HepG2 (cell line): ENCODE results near the gene MOK. TPM values are rescaled to one million over a fixed set of nuclear protein-coding genes. Genes with fewer than 3 reads are reported as not detected.

Experiments used
- ATAC-seq: fragments of 200-7000 bp; cut with Tn5 transposase; 3 replicates; pipeline ENCODE4 v1.9.1; 2020; ENCODE audit warnings: mild to moderate bottlenecking, moderate library complexity
- BruUV-seq: library from RNA; stranded (reverse); fragments of 400-500 nt; replicated peaks from 2 replicates; lab custom pipeline; 2021; lab: Mats Ljungman, UMichigan
- CTCF ChIA-PET: fragments of 300-600 bp; formaldehyde crosslinking; extraction: SDS; loops from one replicate; lab custom pipeline; 2021; ENCODE audit warnings: low total read pairs, inconsistent platforms, low intra/inter-chr PET ratio; lab: Yijun Ruan, JAX
- POLR2A ChIA-PET: fragments of 350-600 bp; sonication (Branson Sonifier 250); formaldehyde crosslinking; loops from one replicate; lab custom pipeline; 2020; ENCODE audit warnings: antibody characterized with exemption, inconsistent platforms; lab: Yijun Ruan, JAX
- DNase-seq: peaks from one replicate; pipeline ENCODE4 v3.0.0-alpha.2; 2015; ENCODE audit warnings: low spot score
- FAIRE-seq: peaks from 3 replicates; lab custom pipeline; 2011; peaks lifted over from hg19 to GRCh38; lab: Jason Lieb, UNC
- H2AFZ ChIP-seq: one replicate; pipeline ENCODE4 v1.6.1; 2011; ENCODE audit warnings: low read length, inconsistent platforms
- H3K27ac ChIP-seq: fragments of 300-600 bp; 3 replicates; pipeline ENCODE4 v1.8.0; 2011; ENCODE audit warnings: mixed run types, mild to moderate bottlenecking, mixed read lengths, low read length, inconsistent platforms; ENCODE audit not compliant: insufficient read depth; ENCODE audit errors: extremely low read length
- H3K27me3 ChIP-seq, 2 experiments: fragments of 200-600 bp in 1 of 2; 2 replicates in 1 of 2; 3 replicates in 1 of 2; pipeline versions ENCODE4 v1.6.0 to v1.8.0; 2011; ENCODE audit warnings: low read length in 2 of 2, mild to moderate bottlenecking in 2 of 2, moderate library complexity in 2 of 2, inconsistent platforms in 1 of 2; ENCODE audit not compliant: insufficient read depth in 2 of 2, control insufficient read depth in 1 of 2
- H3K36me3 ChIP-seq, 2 experiments: fragments of 200-600 bp in 1 of 2; replicated peaks in 1 of 2; 2 replicates in 1 of 2; 3 replicates in 1 of 2; pipeline versions ENCODE4 v1.5.1 to v1.8.0; 2011; ENCODE audit warnings: low read length in 2 of 2, inconsistent platforms in 1 of 2; ENCODE audit not compliant: insufficient read depth in 2 of 2, control insufficient read depth in 1 of 2
- H3K4me1 ChIP-seq: 2 replicates; pipeline ENCODE4 v1.5.1; 2012; ENCODE audit warnings: low read length, inconsistent platforms; ENCODE audit not compliant: insufficient read depth
- H3K4me2 ChIP-seq: 2 replicates; pipeline ENCODE4 v1.6.0; 2011; ENCODE audit warnings: low read depth, low read length, inconsistent platforms
- H3K4me3 ChIP-seq, 3 experiments: fragments of 200-600 bp in 1 of 3; sonication (generic), shearing (Covaris generic) in 1 of 3; replicated peaks in 1 of 3; 2 replicates each; pipeline ENCODE4 v1.5.1; 2011 to 2016; ENCODE audit warnings: low read length in 3 of 3, inconsistent platforms in 2 of 3, low read depth in 2 of 3, mild to moderate bottlenecking in 2 of 3, control low read depth in 1 of 3, mixed read lengths in 1 of 3; ENCODE audit not compliant: insufficient read depth in 1 of 3
- H3K79me2 ChIP-seq: one replicate; pipeline ENCODE4 v1.6.1; 2011; ENCODE audit warnings: low read length, inconsistent platforms; ENCODE audit not compliant: insufficient read depth
- H3K9ac ChIP-seq: 2 replicates; pipeline ENCODE4 v1.6.0; 2011; ENCODE audit warnings: mild to moderate bottlenecking, low read depth, low read length, inconsistent platforms; ENCODE audit not compliant: insufficient read depth
- H3K9me3 ChIP-seq: 2 replicates; pipeline ENCODE4 v1.5.1; 2012; ENCODE audit warnings: mild to moderate bottlenecking, low read length
- H4K20me1 ChIP-seq: 2 replicates; pipeline ENCODE4 v1.6.0; 2011; ENCODE audit warnings: inconsistent platforms, mild to moderate bottlenecking, low read length, moderate library complexity; ENCODE audit not compliant: insufficient read depth
- MED1 ChIP-seq: sonication (generic); formaldehyde crosslinking; IDR thresholded peaks from 2 replicates; pipeline ENCODE4 v1.4.0; 2020; ENCODE audit warnings: missing genetic modification reagents
- RAD21 ChIP-seq: fragments of 450-650 bp; formaldehyde crosslinking; IDR thresholded peaks from 2 replicates; pipeline ENCODE4 v1.5.0; 2020; ENCODE audit warnings: mild to moderate bottlenecking
- RARA ChIP-seq: IDR thresholded peaks from 2 replicates; pipeline ENCODE4 v1.6.1; 2016; ENCODE audit warnings: missing genetic modification reagents, missing compliant biosample characterization
- SATB2 ChIP-seq: sonication (generic); formaldehyde crosslinking; IDR thresholded peaks from 2 replicates; pipeline ENCODE4 v1.5.0; 2020; ENCODE audit warnings: missing genetic modification reagents
- XRCC5 ChIP-seq: fragments of 200-400 bp; formaldehyde crosslinking; optimal IDR thresholded peaks from 2 replicates; pipeline ENCODE3; 2017; ENCODE audit warnings: mild to moderate bottlenecking, low read length
- ZBTB7B ChIP-seq: sonication (generic); formaldehyde crosslinking; IDR thresholded peaks from 2 replicates; pipeline ENCODE4 v1.4.0; 2020; ENCODE audit warnings: missing genetic modification reagents
- ZNF484 ChIP-seq: sonication (generic); formaldehyde crosslinking; IDR thresholded peaks from 2 replicates; pipeline ENCODE4 v1.5.1; 2020; ENCODE audit warnings: mild to moderate bottlenecking, low read depth, missing genetic modification reagents, borderline replicate concordance
- ZNF597 ChIP-seq: sonication (generic); formaldehyde crosslinking; IDR thresholded peaks from 2 replicates; pipeline ENCODE4 v1.5.0; 2020; ENCODE audit warnings: missing genetic modification reagents
- ZNF660 ChIP-seq: sonication (generic); formaldehyde crosslinking; IDR thresholded peaks from 2 replicates; pipeline ENCODE4 v1.5.1; 2020; ENCODE audit warnings: mild to moderate bottlenecking, low read depth, missing genetic modification reagents, borderline replicate concordance
- ZNF704 ChIP-seq: sonication (generic); formaldehyde crosslinking; IDR thresholded peaks from 2 replicates; pipeline ENCODE4 v1.8.1; 2023; ENCODE audit warnings: mild to moderate bottlenecking, inconsistent platforms, moderate library complexity, missing genetic modification reagents, borderline replicate concordance
- WGBS: methylation state at CpG from one replicate; pipeline ENCODE4 v1.1.6; 2017; ENCODE audit warnings: low lambda C conversion rate; 5-methylcytosine and 5-hydroxymethylcytosine counted together
- in situ Hi-C: cut with HindIII; loops from 2 replicates; pipeline ENCODE4 v1.10.0; 2017; ENCODE audit warnings: low pct_unique_long_range_greater_than_20kb; ENCODE audit not compliant: extremely low pct_ligation_motif_present
- intact Hi-C: fragments of 100-400 bp; cut with micrococcal nuclease; formaldehyde crosslinking; loops from one replicate; pipeline ENCODE4 v1.10.0; 2022; ENCODE audit not compliant: unreplicated experiment
- polyA plus RNA-seq, 8 experiments: library from polyadenylated mRNA; depleted of rRNA in 3 of 8; stranded (reverse) in 7 of 8; unstranded in 1 of 8; fragments of >200 nt; fragmentation: Illumina TruSeq in 4 of 8; extraction: Trizol in 4 of 8; gene quantifications; 2 replicates each; pipeline versions ENCODE4 v1.2.1 to v1.2.3, GENCODE V29; 2011 to 2016; ENCODE audit warnings: low read depth in 4 of 8, missing spikeins in 1 of 8, mixed read lengths in 1 of 8; ENCODE audit not compliant: insufficient read depth in 1 of 8
- total RNA-seq, 5 experiments: library from RNA; depleted of rRNA; stranded (reverse); fragments of >200 nt; fragmentation: Illumina TruSeq; extraction: Trizol; gene quantifications; 2 replicates each; pipeline ENCODE4 v1.2.3, GENCODE V29; 2016; ENCODE audit warnings: low read depth in 1 of 5

Gene MOK
- total and polyA plus RNA-seq, 2 of the 13 experiments (the other 11 are each of a cell fraction or from before 2014, with no cell fraction given): 15.3 to 16.9 TPM

- H3K4me2 ChIP-seq: no peak overlapping the region
- in situ Hi-C loops (no loop called here), intact Hi-C loops (no loop called here)
- no peak for TF ChIP-seq ZBTB7B (CRISPR knock-in tag)
- TF ChIP-seq ZNF660 (CRISPR knock-in tag): no peak
- no peak for TF ChIP-seq ZNF484 (CRISPR knock-in tag)
- TF ChIP-seq RAD21 (CRISPR knock-in tag): no peak
- no peak for TF ChIP-seq RARA (CRISPR knock-in tag)
- no peak overlapping the region for H3K9ac ChIP-seq
- no TSS peak for BruUV-seq
- peaks cover 2% of the 10 kb centered on the region for H3K79me2 ChIP-seq
- H3K9me3 ChIP-seq: no peaks in the 10 kb centered on the region
- no peak overlapping the region for H3K27ac ChIP-seq
- 96% methylated on average over 12 of the region's 12 CpGs for WGBS
- ATAC-seq (no peak), DNase-seq (no peak), FAIRE-seq (no peak)
- no peak overlapping the region for H3K4me3 ChIP-seq
- no peaks in the 10 kb centered on the region for H4K20me1 ChIP-seq
- H3K27me3 ChIP-seq: no peaks in the 10 kb centered on the region; a peak in 1 of 5 replicates
- peaks cover 2 to 5% of the 10 kb centered on the region in 2 experiments; a peak in 3 of 5 replicates for H3K36me3 ChIP-seq
- no peaks in the 10 kb centered on the region for H3K4me1 ChIP-seq
- ChIA-PET POLR2A (no interaction called here), CTCF (no interaction called here)
- no peak overlapping the region for H2AFZ ChIP-seq
Measured at GRCh38 chr14:102220031-102220430, 84.9 kb downstream of the MOK start.

- Histone ChIP-seq H3K27ac (no peak overlapping the region), H3K4me2 (no peak overlapping the region), H3K9ac (no peak overlapping the region), H4K20me1 (no peaks in the 10 kb centered on the region), H3K4me1 (no peaks in the 10 kb centered on the region), H3K36me3 (peaks cover 2 to 5% of the 10 kb centered on the region in 2 experiments; a peak in 3 of 5 replicates), H3K9me3 (no peaks in the 10 kb centered on the region), H3K4me3 (no peak overlapping the region), H3K27me3 (no peaks in the 10 kb centered on the region), H2AFZ (no peak overlapping the region), H3K79me2 (peaks cover 2% of the 10 kb centered on the region)
- intact Hi-C loops (no loop called here), in situ Hi-C loops (no loop called here)
- WGBS: 96% methylated on average over 16 of the region's 16 CpGs
- CTCF ChIA-PET: no interaction called here
- no TSS peak for BruUV-seq
- DNase-seq (no peak), ATAC-seq (no peak), FAIRE-seq (no peak)
- POLR2A ChIA-PET: no interaction called here
- TF ChIP-seq ZNF704 (CRISPR knock-in tag): no peak
- TF ChIP-seq SATB2 (CRISPR knock-in tag): no peak
- TF ChIP-seq ZNF597 (CRISPR knock-in tag): no peak
- no peak for TF ChIP-seq XRCC5
- no peak for TF ChIP-seq MED1
Measured at GRCh38 chr14:102219316-102219715, 85.6 kb downstream of the MOK start.
